IPS-15b (cell line): ENCODE data around the gene IL11.
A peak's percentile ranks its signal among the peaks of the same experiment; 100 is the strongest.

Source experiments
- H3K27me3 ChIP-seq: one replicate; pipeline ENCODE4 v1.6.1; 2013; ENCODE audit warnings: low read length; ENCODE audit not compliant: control insufficient read depth, insufficient read depth
- H3K36me3 ChIP-seq: one replicate; pipeline ENCODE4 v1.6.1; 2013; ENCODE audit warnings: low read length; ENCODE audit not compliant: control insufficient read depth, insufficient read depth
- H3K4me1 ChIP-seq: one replicate; pipeline ENCODE4 v1.6.1; 2013; ENCODE audit warnings: mild to moderate bottlenecking, low read length; ENCODE audit not compliant: control insufficient read depth, insufficient read depth
- H3K4me3 ChIP-seq: one replicate; pipeline ENCODE4 v1.5.1; 2013; ENCODE audit warnings: low read depth, low read length
- H3K9ac ChIP-seq: one replicate; pipeline ENCODE4 v1.6.1; 2013; ENCODE audit warnings: low read depth, mild to moderate bottlenecking, low read length
- H3K9me3 ChIP-seq: one replicate; pipeline ENCODE4 v1.6.1; 2013; ENCODE audit warnings: mild to moderate bottlenecking, low read length; ENCODE audit not compliant: control insufficient read depth, insufficient read depth

Gene IL11

GRCh38 chr19:55365245-55365644 lies 5.0 kb downstream of the IL11 start:
- no peak overlapping the region for H3K4me3 ChIP-seq
- H3K27me3 ChIP-seq = no peaks in the 10 kb centered on the region
- no peak overlapping the region for H3K9ac ChIP-seq
- H3K4me1 ChIP-seq = no peaks in the 10 kb centered on the region
- no peaks in the 10 kb centered on the region for H3K9me3 ChIP-seq
- no peaks in the 10 kb centered on the region for H3K36me3 ChIP-seq

GRCh38 chr19:55362990-55363716 lies 7.1 kb downstream of the IL11 start, which contains the start of gene GARIN5B:
Gene GARIN5B (minus strand): TSS chr19:55363260. CDS start chr19:55363066, 194 bp downstream.
- Histone ChIP-seq H3K4me3 (no peak within 1 kb of the TSS), H3K4me1 (no peaks in the 10 kb centered on the region), H3K9me3 (no peaks in the 10 kb centered on the region), H3K9ac (peak within 1 kb of the TSS; percentile 24), H3K27me3 (no peaks in the 10 kb centered on the region), H3K36me3 (no peaks in the 10 kb centered on the region)

GRCh38 chr19:55362174-55362989 lies 7.9 kb downstream of the IL11 start:
- Histone ChIP-seq H3K9me3 (no peaks in the 10 kb centered on the region), H3K36me3 (no peaks in the 10 kb centered on the region), H3K9ac (no peak overlapping the region), H3K27me3 (peaks cover 1% of the 10 kb centered on the region), H3K4me3 (no peak overlapping the region), H3K4me1 (no peaks in the 10 kb centered on the region)

- H3K27me3 ChIP-seq = peaks cover 10% of the 10 kb centered on the region
- no peaks in the 10 kb centered on the region for H3K9me3 ChIP-seq
- H3K4me3 ChIP-seq = no peak overlapping the region
- no peak overlapping the region for H3K9ac ChIP-seq
- H3K36me3 ChIP-seq = no peaks in the 10 kb centered on the region
- no peaks in the 10 kb centered on the region for H3K4me1 ChIP-seq
Measured at GRCh38 chr19:55360902-55361301, 9.4 kb downstream of the IL11 start.

- Histone ChIP-seq H3K9me3 (no peaks in the 10 kb centered on the region), H3K9ac (no peak overlapping the region)
Measured at GRCh38 chr19:55358943-55359908, 11.0 kb downstream of the IL11 start.

GRCh38 chr19:55358493-55358892 lies 11.8 kb downstream of the IL11 start:
- H3K4me1 ChIP-seq = no peaks in the 10 kb centered on the region
- no peak overlapping the region for H3K9ac ChIP-seq
- H3K27me3 ChIP-seq = peaks cover 19% of the 10 kb centered on the region
- H3K36me3 ChIP-seq = no peaks in the 10 kb centered on the region
- H3K9me3 ChIP-seq = no peaks in the 10 kb centered on the region
- no peak overlapping the region for H3K4me3 ChIP-seq

More at GRCh38 chr19:55358943-55359908, 11.0 kb downstream of the IL11 start:
- Histone ChIP-seq H3K4me3 (no peak overlapping the region), H3K36me3 (no peaks in the 10 kb centered on the region), H3K4me1 (no peaks in the 10 kb centered on the region), H3K27me3 (peaks cover 18% of the 10 kb centered on the region)

GRCh38 chr19:55355213-55355821 lies 14.9 kb downstream of the IL11 start:
- Histone ChIP-seq H3K4me1 (peaks cover 1% of the 10 kb centered on the region), H3K4me3 (no peak overlapping the region), H3K9ac (no peak overlapping the region), H3K9me3 (no peaks in the 10 kb centered on the region), H3K36me3 (peaks cover 8% of the 10 kb centered on the region), H3K27me3 (peaks cover 35% of the 10 kb centered on the region)

GRCh38 chr19:55354698-55355212 lies 15.5 kb downstream of the IL11 start, which contains the start of gene COX6B2:
Gene COX6B2 (minus strand): TSS chr19:55354719. CDS start chr19:55354521, 198 bp downstream.
- Histone ChIP-seq H3K9ac (no peak within 1 kb of the TSS), H3K36me3 (peaks cover 12% of the 10 kb centered on the region), H3K9me3 (no peaks in the 10 kb centered on the region), H3K4me3 (peak within 1 kb of the TSS; percentile 59), H3K27me3 (peaks cover 35% of the 10 kb centered on the region), H3K4me1 (peaks cover 5% of the 10 kb centered on the region)

GRCh38 chr19:55353803-55354697 lies 16.2 kb downstream of the IL11 start:
- peaks cover 12% of the 10 kb centered on the region for H3K36me3 ChIP-seq
- peak overlapping the region; percentile 59 for H3K4me3 ChIP-seq
- peaks cover 5% of the 10 kb centered on the region for H3K4me1 ChIP-seq
- H3K27me3 ChIP-seq = peaks cover 35% of the 10 kb centered on the region
- no peak overlapping the region for H3K9ac ChIP-seq
- no peaks in the 10 kb centered on the region for H3K9me3 ChIP-seq

GRCh38 chr19:55353356-55353802 lies 16.9 kb downstream of the IL11 start:
- H3K36me3 ChIP-seq = peaks cover 12% of the 10 kb centered on the region
- no peaks in the 10 kb centered on the region for H3K9me3 ChIP-seq
- peaks cover 9% of the 10 kb centered on the region for H3K4me1 ChIP-seq
- H3K9ac ChIP-seq = peak overlapping the region; percentile 47
- H3K27me3 ChIP-seq = peaks cover 35% of the 10 kb centered on the region
- H3K4me3 ChIP-seq = peak overlapping the region; percentile 59
